PFSK-1 (cell line): Measurements from ENCODE around the gene SPTBN1.

Source experiments
- FOXP2 ChIP-seq: optimal IDR thresholded peaks from 2 replicates; pipeline ENCODE3; 2011; ENCODE audit warnings: borderline replicate concordance, control low read depth, inconsistent platforms; ENCODE audit not compliant: insufficient read depth; ENCODE audit errors: extremely low read length, extremely low read depth
- POLR2AphosphoS5 ChIP-seq: IDR thresholded peaks from 2 replicates; pipeline ENCODE4 v1.6.1; 2012; ENCODE audit warnings: low read depth, mild to moderate bottlenecking, control low read depth, low read length, moderate library complexity
- TAF1 ChIP-seq: IDR thresholded peaks from 2 replicates; pipeline ENCODE4 v1.6.1; 2012; ENCODE audit warnings: low read length, control low read depth, borderline replicate concordance; ENCODE audit not compliant: insufficient read depth
- TF ChIP-seq, protein P1 (sequence below), 2 experiments: IDR thresholded peaks; 2 replicates each; pipeline versions ENCODE4 v1.6.1 to v1.8.0; 2011 to 2012; ENCODE audit warnings: low read depth in 2 of 2, low read length in 2 of 2, control low read depth in 1 of 2, inconsistent platforms in 1 of 2, mild to moderate bottlenecking in 1 of 2, moderate library complexity in 1 of 2; ENCODE audit not compliant: insufficient read depth in 1 of 2

DNA sequence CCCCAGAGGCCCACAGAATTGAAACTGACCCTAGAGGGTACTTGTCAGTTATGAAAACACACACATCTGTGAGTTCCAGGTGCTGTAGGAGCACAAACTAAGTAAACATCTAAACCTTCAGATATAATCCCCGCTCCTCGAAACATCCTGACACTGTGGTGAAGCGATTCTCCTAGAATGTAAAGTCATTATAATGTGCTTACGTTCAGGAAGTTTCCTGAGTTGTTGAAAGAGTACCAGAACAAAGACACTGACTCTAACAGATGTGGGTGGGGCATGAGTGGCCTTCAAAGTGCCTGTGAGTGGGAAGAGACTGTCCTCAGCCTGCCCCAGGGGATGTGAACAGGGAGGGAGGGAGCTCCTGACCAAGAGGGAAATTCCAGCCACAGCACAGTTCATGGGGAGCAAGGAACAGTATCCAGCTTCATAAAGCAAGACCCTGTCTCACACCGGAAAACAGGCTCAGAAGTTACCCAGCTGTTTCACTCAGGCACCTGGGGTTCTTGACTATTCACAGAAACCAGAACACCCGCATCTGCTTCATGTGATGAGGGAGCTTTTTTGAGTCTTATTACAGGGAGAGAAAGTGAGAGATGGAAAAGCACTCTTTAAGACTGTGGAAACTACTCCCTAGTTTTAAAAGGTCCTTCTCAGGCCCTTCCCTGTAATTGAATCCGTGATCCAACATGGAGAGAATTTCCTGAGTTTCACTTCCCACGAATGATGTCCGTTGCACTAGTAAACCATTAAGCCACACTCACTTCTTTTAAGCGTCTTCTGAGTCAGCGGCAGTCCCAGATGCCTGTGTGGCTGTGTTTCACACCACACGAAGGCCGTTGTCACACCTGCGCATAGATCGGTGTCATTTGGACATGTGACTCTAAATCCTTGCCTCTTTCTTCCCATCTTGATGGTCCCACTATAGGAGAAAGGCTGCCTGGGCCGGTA is 178.7 kb downstream of the SPTBN1 start:
- no peak for TF ChIP-seq TAF1
- TF ChIP-seq, protein P1, sequence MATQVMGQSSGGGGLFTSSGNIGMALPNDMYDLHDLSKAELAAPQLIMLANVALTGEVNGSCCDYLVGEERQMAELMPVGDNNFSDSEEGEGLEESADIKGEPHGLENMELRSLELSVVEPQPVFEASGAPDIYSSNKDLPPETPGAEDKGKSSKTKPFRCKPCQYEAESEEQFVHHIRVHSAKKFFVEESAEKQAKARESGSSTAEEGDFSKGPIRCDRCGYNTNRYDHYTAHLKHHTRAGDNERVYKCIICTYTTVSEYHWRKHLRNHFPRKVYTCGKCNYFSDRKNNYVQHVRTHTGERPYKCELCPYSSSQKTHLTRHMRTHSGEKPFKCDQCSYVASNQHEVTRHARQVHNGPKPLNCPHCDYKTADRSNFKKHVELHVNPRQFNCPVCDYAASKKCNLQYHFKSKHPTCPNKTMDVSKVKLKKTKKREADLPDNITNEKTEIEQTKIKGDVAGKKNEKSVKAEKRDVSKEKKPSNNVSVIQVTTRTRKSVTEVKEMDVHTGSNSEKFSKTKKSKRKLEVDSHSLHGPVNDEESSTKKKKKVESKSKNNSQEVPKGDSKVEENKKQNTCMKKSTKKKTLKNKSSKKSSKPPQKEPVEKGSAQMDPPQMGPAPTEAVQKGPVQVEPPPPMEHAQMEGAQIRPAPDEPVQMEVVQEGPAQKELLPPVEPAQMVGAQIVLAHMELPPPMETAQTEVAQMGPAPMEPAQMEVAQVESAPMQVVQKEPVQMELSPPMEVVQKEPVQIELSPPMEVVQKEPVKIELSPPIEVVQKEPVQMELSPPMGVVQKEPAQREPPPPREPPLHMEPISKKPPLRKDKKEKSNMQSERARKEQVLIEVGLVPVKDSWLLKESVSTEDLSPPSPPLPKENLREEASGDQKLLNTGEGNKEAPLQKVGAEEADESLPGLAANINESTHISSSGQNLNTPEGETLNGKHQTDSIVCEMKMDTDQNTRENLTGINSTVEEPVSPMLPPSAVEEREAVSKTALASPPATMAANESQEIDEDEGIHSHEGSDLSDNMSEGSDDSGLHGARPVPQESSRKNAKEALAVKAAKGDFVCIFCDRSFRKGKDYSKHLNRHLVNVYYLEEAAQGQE (IDR thresholded peaks at IDR 0.05; ENCODE audit: insufficient read depth in 1 of 2, low read depth in 2 of 2, low read length in 2 of 2) = no peak
- TF ChIP-seq FOXP2 = peak; percentile 48
- TF ChIP-seq POLR2AphosphoS5 = no peak
